GM21447 (cell line): Measurements from ENCODE around the gene SLC3A2.
"Not testable (repeated sequence)": the region's sequence is repeated elsewhere in the genome, so short reads cannot be mapped to it uniquely, and the experiment has no call there.

Experiments used
- ATAC-seq: cut with Tn5 transposase; IDR thresholded peaks from one replicate; pipeline ENCODE4 v1.9.1; 2021; ENCODE audit not compliant: unreplicated experiment

Gene SLC3A2

GRCh38 chr11:62926680-62927455 lies 46.2 kb downstream of the SLC3A2 start:
- ATAC-seq, result no peak

GRCh38 chr11:62928011-62928410 lies 47.3 kb downstream of the SLC3A2 start:
- ATAC-seq, result no peak

DNA sequence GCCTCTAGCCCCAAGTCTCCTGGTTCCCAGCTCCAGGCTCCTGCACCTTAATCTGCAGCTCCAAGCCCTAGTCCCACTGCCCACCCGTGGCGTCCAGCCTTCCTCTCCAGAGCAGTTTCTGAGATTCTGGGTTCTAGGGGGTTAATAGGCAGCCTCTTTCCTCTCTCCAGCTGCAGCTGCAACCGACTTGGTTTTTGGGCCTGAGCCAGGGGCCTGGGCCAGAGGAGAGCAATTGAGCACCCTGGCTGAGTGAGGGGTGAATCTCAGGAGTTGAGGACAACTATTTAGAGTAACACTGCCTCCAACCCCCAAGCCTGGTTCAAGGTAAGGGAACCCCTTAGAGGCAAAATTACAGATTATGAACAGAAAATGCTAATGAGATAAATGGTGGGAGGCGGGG lies 49.5 kb downstream of the SLC3A2 start:
- ATAC-seq, result no peak

- no peak for ATAC-seq
These were observed 50.0 kb downstream of the SLC3A2 start for GRCh38 chr11:62930666-62931065.

DNA sequence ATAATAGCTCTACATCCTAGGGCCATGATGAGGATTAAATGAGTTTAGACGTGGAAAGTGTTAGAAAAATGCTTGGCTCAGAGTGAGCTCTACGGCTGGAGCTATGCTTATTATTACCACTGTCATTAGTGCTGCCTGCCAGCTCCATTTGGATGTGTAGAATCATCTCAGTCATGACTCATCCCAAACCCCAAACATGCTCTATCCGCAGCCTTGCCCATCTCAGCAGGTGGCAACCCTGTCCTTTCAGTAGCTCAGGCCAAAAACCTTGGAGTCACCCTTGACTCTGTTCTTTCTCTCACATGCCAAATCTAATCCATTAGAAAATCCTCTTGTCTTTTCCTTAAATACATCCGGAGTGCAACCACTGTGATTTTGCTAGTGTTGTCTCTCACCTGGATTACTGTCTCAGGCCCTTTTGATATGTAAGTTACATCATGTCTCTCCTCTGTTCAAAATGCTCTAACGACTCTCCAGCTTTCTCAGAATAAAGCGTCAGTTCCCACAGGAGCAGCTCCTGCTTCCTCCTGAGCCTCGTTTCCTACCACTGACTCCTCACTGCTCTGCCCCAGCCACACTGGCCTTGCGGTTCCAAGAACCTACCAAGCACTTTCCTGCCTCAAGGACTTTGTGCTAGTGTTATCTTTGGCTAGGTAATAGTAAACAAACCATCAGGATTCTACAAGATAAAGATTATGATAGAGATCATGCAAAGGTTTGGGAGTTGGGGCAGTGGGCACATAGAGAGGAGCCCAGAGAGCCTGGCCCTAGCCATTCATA lies 51.0 kb downstream of the SLC3A2 start:
- no peak for ATAC-seq

DNA sequence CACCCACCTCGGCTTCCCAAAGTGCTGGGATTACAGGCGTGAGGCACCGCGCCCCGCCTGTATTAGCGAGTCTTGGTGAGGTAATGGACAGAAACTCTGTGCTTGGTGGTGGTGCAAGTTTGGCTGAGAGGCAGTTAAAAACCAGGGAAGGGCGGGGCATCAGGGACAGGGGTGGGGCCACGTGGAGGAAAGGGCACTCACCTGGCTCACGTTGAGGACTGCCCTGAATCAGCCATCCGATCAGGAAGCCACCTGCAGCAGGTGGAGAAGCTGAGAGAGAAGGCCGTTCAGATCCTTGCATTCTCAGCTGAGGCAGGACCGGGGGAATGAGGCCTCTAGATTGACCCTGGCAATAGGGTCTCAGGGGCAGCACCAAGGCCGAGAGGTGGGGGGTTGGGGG lies 52.6 kb downstream of the SLC3A2 start:
- ATAC-seq, result no peak

DNA sequence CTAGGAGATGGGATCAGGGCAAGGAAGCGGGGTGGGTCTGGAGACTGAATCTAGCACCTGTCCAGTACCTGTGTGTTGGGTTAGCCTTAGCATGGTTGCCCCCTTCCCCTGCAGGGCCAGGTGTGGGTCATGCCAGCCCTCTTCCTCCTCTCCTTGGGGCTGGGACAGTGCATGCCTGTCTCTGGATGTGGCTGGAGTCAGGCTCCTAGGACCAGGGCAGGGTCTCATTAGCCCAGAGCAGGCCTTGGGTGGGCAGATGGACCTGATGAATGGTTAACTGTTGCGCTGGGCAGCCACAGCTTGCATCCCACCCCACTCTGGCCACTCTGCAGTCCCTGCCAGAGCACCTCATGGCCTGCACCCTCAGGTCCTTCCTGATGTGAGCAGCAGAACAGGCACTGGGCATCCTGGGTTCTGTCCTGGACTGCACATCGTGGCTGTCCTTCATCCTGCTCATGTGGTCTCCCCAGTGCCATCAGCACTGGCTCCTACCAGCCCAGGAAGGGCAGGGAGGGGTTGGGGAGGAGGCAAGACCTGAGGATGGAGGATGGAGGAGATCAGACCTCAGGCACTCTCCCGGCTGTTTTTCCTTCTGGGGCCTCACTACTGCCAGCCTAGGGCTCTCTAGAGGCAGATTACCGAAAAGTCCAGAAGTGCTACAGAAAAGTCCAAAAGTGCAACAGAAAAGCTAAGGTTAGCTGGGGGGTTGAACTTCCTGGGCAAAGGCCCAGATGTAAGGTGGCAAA lies 53.2 kb downstream of the SLC3A2 start:
- ATAC-seq, result no peak

GRCh38 chr11:62934496-62934785 lies 53.7 kb downstream of the SLC3A2 start:
- ATAC-seq, result no peak

- ATAC-seq, result not testable (repeated sequence)
These were observed 56.8 kb downstream of the SLC3A2 start for GRCh38 chr11:62937528-62937927.
